Esophagus squamous epithelium (tissue), 4 donors: ENCODE results near the gene HOXC9.

Experiments
- POLR2A ChIP-seq, 4 donors: fragments of 450-650 bp; IDR thresholded peaks; one replicate each; pipeline ENCODE4 v1.6.1; 2017; ENCODE audit warnings: antibody characterized with exemption in 4 of 4, mild to moderate bottlenecking in 4 of 4, moderate library complexity in 3 of 4
- TF ChIP-seq, protein P1 (sequence below), 6 experiments: fragments of 450-650 bp in 4 of 6; fragments of 200-600 bp in 2 of 6; sonication (generic) in 2 of 6; IDR thresholded peaks; one replicate each; pipeline ENCODE4 v1.5.1; 2016 to 2019; ENCODE audit warnings: antibody characterized with exemption in 6 of 6, mild to moderate bottlenecking in 4 of 6, moderate library complexity in 4 of 6

DNA sequence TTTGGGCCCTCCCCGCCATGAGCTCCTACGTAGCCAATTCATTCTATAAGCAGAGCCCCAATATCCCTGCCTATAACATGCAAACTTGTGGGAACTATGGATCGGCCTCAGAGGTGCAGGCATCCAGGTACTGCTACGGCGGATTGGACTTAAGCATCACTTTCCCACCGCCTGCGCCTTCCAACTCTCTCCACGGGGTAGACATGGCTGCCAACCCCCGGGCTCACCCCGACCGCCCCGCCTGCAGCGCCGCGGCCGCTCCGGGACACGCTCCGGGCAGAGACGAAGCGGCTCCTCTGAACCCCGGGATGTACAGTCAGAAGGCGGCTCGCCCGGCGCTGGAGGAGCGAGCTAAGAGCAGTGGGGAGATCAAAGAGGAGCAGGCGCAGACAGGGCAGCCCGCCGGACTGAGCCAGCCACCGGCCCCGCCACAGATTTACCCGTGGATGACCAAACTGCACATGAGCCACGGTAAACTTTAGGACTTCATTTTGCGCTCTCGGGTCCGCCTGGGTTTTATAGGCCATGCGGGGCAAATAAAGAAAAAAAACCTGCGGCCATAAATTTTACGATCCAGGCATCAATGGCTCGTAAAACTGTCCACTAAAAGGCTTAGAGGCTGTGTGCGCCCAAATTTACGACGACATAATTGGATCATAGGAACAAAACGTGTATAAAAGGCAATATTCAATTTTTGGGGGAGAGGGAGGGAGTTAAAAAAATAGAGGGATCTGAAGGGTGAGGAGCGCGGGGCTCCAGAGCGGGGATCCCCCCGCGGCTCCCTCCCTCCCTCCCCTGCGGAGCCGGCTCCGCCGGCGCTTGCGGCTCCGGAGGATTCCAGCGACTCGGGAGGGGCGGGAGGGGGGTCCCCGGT is 33.4 kb downstream of the HOXC9 start:
- TF ChIP-seq, protein P1, sequence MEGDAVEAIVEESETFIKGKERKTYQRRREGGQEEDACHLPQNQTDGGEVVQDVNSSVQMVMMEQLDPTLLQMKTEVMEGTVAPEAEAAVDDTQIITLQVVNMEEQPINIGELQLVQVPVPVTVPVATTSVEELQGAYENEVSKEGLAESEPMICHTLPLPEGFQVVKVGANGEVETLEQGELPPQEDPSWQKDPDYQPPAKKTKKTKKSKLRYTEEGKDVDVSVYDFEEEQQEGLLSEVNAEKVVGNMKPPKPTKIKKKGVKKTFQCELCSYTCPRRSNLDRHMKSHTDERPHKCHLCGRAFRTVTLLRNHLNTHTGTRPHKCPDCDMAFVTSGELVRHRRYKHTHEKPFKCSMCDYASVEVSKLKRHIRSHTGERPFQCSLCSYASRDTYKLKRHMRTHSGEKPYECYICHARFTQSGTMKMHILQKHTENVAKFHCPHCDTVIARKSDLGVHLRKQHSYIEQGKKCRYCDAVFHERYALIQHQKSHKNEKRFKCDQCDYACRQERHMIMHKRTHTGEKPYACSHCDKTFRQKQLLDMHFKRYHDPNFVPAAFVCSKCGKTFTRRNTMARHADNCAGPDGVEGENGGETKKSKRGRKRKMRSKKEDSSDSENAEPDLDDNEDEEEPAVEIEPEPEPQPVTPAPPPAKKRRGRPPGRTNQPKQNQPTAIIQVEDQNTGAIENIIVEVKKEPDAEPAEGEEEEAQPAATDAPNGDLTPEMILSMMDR (IDR thresholded peaks at IDR 0.05) = no peak
- TF ChIP-seq POLR2A (IDR thresholded peaks at IDR 0.05) = no peak
